Ramos (cell line): ENCODE measurements around the gene RFESD.

Experiments used
- in situ Hi-C: fragments of 300-500 bp; cut with MboI; formaldehyde crosslinking; loops from one replicate; pipeline ENCODE4 v1.14.3; 2022; ENCODE audit warnings: low sequenced_read_pairs; ENCODE audit not compliant: unreplicated experiment

The RFESD gene

DNA sequence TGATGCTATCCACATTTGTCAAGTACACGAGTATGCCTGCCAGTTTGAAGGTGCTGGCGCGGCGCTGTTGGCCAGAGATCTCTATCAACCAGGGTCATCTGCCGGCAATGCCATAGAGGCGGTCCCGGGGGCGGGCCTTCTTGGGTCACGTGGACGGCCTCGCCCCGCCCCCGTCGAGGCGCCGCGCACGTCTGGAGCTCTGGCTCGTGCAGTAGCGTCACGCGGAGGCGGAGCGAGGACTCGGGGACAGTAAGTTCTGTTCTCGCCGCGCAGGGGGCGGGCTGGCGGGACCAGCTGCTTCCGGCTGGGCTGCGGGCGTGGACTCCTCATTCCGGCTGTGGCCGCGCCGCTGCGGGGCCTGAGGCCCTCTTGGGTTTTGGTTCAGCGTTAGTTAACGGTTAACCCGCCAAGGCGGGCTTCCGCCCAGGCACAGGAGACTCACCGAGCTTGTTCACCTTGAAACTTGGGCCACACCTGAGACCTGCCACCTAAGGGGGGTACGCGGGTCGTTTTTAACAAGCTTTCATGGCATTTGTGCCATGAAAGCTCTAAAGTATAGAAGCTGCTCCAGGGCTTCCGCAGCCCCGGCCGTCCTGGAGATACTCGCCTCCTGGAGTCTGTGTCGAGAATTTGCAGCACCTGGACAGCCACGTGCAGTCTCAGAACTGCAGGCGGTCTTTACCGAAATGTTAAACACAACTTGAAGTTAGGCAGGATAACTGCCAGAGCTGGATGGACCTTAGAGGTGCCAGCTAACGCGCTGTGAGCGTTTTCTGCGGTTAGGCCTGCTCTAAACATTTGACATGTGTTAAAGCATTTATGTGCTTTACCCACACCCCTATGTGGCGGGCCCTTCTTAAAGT is at the start of gene RFESD:
RFESD (plus strand) TSS at position 209 of the 863 bp plus-strand sequence. CDS start 5,495 bp downstream, outside the sequence.
- in situ Hi-C loops: loop anchor here (5.0 kb wide), 1 partner anchor 201 kb away; no protein-coding TSS in a partner anchor

GRCh38 chr5:95599252-95599651 is 47.3 kb upstream of the RFESD start:
- in situ Hi-C loops: no loop called here

GRCh38 chr5:95600557-95600956 is 46.0 kb upstream of the RFESD start:
- in situ Hi-C loops: no loop called here

- in situ Hi-C loops: no loop called here
These were observed 40.8 kb upstream of the RFESD start for GRCh38 chr5:95605786-95606185.

DNA sequence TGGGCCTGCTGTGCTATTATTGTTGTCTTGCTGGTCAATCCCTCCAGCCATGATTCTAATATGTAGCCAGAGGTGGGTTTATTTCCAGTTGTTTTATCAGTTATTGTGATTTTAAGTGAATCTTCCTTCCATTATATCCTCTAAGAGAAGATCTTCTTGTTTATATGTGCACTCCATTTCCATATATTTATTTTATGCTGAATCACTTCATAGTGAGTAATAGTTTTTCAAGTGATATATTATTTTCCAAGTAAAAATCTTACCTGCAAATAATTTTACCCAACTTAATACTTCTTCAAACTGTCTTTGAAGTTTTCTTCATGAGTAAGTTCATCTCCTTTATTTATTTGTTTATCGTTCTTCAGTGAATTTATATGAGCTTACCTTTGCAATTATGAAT is 40.2 kb upstream of the RFESD start:
- in situ Hi-C loops: no loop called here

- in situ Hi-C loops: no loop called here
These were observed 36.9 kb upstream of the RFESD start for GRCh38 chr5:95609711-95610110.

DNA sequence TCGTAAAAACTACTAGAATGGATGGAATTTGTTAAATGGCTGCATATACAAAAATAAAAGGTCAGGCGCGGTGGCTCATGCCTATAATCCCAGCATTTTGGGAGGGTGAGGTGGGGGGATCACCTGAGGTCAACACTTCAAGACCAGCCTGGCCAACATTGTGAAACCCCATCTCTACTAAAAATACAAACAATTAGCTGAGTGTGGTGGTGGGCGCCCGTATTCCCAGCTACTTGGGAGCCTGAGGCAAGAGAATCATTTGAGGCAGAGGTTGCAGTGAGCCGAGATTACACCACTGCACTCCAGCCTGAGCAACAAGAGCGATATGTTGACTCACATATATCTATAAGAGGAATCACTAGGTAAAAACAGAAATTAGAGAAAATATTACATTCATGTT is 36.0 kb upstream of the RFESD start:
- in situ Hi-C loops: no loop called here

GRCh38 chr5:95611396-95611795 is 35.2 kb upstream of the RFESD start:
- in situ Hi-C loops: no loop called here

GRCh38 chr5:95613514-95613913 is 33.1 kb upstream of the RFESD start:
- in situ Hi-C loops: no loop called here

GRCh38 chr5:95615164-95615467 is 31.5 kb upstream of the RFESD start:
- in situ Hi-C loops: no loop called here

- in situ Hi-C loops: no loop called here
These were observed 29.5 kb upstream of the RFESD start for GRCh38 chr5:95617057-95617456.

DNA sequence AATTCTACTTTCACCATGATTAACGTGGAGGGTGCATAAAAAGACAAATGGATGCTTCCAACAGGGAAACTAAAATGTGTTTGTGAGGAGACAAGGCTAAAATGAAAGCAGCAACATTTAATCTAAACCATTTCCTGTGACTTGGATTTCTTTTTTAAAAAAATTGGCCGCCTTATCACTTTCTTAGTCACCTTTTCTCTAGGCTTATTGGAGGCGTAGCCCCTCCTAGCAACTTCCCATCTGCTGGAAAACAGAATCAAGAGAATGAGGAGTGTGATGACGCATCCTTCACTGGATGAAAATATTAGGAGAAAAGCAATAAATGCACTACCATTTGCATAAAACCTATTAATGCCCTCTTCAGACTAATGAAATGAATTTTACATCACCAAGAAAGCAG is 27.5 kb upstream of the RFESD start:
- in situ Hi-C loops: no loop called here

DNA sequence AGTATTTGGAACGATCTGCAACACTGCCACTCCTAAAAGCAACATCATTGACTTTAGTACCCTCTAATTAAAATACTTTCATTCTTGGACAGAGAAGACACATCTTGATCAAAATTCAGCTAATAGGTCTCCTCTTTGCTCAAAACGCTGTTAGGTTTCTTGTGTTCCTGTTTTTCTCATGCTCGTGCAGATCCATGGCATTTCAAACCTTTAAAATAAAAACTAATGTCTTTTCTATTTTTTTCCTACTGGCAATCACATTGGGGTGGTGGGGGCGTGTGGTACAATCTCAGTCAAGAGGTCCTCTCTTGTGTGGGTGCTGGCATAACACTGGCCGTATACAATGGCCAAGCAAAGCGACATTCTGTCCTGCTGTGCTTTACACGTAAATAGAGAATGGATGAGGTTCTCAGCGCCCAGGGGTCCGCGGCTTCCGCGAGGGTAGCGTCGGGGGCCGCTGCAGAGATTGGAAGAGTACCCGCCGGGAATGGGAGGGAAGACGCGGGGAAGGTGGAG is 27.0 kb upstream of the RFESD start:
- in situ Hi-C loops: no loop called here

DNA sequence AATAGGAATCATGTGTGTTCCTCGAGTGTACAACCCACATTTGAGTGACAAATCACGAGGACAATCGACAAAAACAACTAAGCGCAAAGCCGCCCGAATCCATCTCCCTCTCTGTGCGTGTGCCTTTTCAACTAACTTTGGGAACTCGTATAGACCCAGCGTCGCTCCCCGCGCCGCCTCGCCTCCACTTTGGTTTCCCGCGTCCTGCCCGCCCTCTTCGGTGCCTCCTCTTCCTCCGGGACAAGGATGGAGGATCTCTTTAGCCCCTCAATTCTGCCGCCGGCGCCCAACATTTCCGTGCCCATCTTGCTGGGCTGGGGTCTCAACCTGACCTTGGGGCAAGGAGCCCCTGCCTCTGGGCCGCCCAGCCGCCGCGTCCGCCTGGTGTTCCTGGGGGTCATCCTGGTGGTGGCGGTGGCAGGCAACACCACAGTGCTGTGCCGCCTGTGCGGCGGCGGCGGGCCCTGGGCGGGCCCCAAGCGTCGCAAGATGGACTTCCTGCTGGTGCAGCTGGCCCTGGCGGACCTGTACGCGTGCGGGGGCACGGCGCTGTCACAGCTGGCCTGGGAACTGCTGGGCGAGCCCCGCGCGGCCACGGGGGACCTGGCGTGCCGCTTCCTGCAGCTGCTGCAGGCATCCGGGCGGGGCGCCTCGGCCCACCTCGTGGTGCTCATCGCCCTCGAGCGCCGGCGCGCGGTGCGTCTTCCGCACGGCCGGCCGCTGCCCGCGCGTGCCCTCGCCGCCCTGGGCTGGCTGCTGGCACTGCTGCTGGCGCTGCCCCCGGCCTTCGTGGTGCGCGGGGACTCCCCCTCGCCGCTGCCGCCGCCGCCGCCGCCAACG is 26.3 kb upstream of the RFESD start, which contains the start of gene GPR150:
GPR150 (plus strand) TSS at position 58 of the 840 bp plus-strand sequence; CDS start at position 247, 189 bp downstream.
- in situ Hi-C loops: no loop called here

DNA sequence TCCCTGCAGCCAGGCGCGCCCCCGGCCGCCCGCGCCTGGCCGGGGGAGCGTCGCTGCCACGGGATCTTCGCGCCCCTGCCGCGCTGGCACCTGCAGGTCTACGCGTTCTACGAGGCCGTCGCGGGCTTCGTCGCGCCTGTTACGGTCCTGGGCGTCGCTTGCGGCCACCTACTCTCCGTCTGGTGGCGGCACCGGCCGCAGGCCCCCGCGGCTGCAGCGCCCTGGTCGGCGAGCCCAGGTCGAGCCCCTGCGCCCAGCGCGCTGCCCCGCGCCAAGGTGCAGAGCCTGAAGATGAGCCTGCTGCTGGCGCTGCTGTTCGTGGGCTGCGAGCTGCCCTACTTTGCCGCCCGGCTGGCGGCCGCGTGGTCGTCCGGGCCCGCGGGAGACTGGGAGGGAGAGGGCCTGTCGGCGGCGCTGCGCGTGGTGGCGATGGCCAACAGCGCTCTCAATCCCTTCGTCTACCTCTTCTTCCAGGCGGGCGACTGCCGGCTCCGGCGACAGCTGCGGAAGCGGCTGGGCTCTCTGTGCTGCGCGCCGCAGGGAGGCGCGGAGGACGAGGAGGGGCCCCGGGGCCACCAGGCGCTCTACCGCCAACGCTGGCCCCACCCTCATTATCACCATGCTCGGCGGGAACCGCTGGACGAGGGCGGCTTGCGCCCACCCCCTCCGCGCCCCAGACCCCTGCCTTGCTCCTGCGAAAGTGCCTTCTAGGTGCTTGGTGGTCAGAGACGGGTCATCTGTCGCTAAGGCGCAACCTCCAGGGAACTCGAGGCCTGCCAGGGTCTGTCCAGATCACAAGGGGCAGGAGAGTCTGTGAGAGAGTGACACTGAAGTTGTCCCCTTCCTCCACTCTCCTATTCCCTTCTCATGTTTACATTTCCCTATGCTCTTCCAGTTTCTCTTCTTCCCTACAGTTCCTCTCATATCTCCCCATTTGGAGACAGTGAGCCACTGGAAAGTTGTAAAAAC is 25.4 kb upstream of the RFESD start:
- in situ Hi-C loops: no loop called here

DNA sequence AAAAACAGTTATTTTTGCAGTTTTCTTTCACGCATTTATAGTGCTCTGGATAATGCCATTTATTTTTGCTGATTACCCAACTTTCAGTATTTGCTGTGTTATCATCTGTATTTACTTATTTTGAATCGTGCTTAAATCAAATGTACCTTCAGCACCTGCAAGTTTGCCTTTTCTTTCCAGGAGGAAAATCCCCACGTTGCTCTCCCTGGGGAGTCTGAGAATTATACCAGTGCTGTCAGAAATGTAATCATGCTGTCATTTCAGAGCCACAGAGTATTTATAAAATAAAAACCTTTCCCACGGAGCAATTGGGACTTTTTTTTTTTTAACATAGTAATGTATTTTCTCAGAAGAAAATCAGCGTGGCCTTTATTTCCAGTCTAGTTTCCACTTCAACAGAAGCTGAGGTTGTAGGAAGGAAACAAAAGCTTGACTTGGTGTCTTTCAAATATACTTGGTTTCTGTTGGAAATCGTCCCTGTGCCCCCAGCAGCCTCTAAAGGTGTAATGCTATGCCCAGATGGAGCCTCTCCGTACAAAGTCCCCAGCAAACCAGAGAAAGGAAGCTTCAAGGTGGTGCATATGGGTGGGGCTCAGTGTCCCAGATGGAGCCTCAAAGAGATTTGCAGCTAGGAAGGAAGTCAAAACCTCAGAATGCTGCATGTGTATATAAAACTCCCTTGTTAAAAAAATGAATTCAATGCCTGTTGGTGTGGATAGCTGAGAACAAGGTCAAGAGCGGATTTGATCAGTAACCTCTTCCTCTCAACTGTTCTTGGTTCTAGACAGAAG is 24.5 kb upstream of the RFESD start:
- in situ Hi-C loops: no loop called here

DNA sequence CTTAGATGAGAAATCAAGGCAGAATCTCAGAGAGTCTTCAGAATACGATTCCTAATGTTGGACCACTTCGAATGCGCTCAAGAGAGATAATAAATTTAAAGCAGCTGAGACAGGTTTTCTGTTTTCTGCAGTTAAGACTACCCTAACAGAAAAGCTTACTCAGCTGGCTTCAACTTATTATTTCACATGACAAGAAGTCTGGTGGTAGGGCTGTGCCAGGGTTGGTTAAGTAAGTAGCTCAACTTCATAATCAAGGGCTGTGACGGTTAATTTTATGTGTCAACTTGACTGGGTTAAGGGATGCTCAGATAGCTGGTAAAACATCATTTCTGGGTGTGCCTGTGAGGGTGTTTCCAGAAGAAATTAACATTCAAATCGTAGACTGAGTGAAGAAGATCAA is 22.9 kb upstream of the RFESD start:
- in situ Hi-C loops: no loop called here

DNA sequence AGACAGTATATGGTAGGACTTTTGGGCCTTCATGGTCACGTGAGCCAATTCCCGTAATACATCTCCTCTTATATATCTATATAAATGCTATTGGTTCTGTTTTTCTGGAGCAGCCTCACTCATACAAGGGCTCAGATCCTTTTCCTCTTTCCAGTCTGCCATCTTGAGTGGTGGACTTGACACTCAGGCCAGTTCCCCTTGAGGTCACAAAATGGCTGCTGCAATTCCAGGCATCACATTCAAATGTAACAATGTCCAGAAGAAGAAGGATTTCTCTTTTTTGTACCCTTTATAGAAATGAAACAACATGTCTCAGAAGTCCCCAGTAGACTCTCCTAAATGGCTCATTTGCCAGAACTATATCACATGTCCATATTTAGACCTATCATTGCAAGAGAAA is 22.2 kb upstream of the RFESD start:
- in situ Hi-C loops: no loop called here

- in situ Hi-C loops: no loop called here
These were observed 19.9 kb upstream of the RFESD start for GRCh38 chr5:95626701-95627100.
